OCI-LY3 (cell line): ENCODE data around the gene TMEM272.

ENCODE experiments used
- H2AFZ ChIP-seq: fragments of 200-600, 300-600 bp; shearing (Covaris generic); 2 replicates; pipeline ENCODE4 v1.6.0; 2014; ENCODE audit warnings: antibody characterized with exemption, low read depth, low read length
- H3K27ac ChIP-seq: fragments of 200-600, 300-600 bp; sonication (generic); 2 replicates; pipeline ENCODE4 v1.5.1; 2014; ENCODE audit warnings: mild to moderate bottlenecking, low read length, moderate library complexity, mixed read lengths
- H3K27me3 ChIP-seq: fragments of 200-600, 300-600 bp; sonication (generic); 2 replicates; pipeline ENCODE4 v1.6.1; 2014; ENCODE audit warnings: low read depth, low read length, mixed read lengths
- H3K36me3 ChIP-seq: fragments of 200-600, 300-600 bp; sonication (generic); replicated peaks from 2 replicates; pipeline ENCODE3; 2014; ENCODE audit warnings: low read depth, low read length, mixed read lengths
- H3K4me1 ChIP-seq: fragments of 300-600, 200-600 bp; sonication (generic); 2 replicates; pipeline ENCODE4 v1.6.1; 2014; ENCODE audit warnings: low read length, mixed read lengths
- H3K4me2 ChIP-seq: fragments of 200-600, 300-600 bp; sonication (generic); 2 replicates; pipeline ENCODE4 v1.6.1; 2014; ENCODE audit warnings: low read length, mixed read lengths
- H3K4me3 ChIP-seq: fragments of 300-600, 200-600 bp; sonication (generic); 2 replicates; pipeline ENCODE4 v1.5.1; 2014; ENCODE audit warnings: antibody characterized with exemption, mild to moderate bottlenecking, low read length, moderate library complexity
- H3K79me2 ChIP-seq: fragments of 300-600, 200-600 bp; shearing (Covaris generic); 2 replicates; pipeline ENCODE4 v1.6.1; 2014; ENCODE audit warnings: mild to moderate bottlenecking, low read length, mixed read lengths
- H3K9ac ChIP-seq: fragments of 300-600, 200-600 bp; shearing (Covaris generic); 2 replicates; pipeline ENCODE4 v1.6.0; 2014; ENCODE audit warnings: mild to moderate bottlenecking, low read length, moderate library complexity
- H3K9me3 ChIP-seq: fragments of 200-600, 300-600 bp; shearing (Covaris generic); 2 replicates; pipeline ENCODE4 v1.6.1; 2014; ENCODE audit warnings: low read length, mixed read lengths; ENCODE audit not compliant: insufficient read depth
- H4K20me1 ChIP-seq: fragments of 200-600, 300-600 bp; sonication (generic); 2 replicates; pipeline ENCODE4 v1.6.1; 2016; ENCODE audit warnings: low read length, mixed read lengths; ENCODE audit not compliant: insufficient read depth
- CTCF ChIP-seq: fragments of 200-600, 300-600 bp; sonication (generic); IDR thresholded peaks from 2 replicates; pipeline ENCODE4 v1.5.1; 2014; ENCODE audit warnings: antibody characterized with exemption, low read length, low read depth
- EZH2phosphoT487 ChIP-seq: fragments of 200-600 bp; shearing (Covaris generic); IDR thresholded peaks from 2 replicates; pipeline ENCODE4 v1.6.1; 2018; ENCODE audit warnings: antibody characterized with exemption, mixed run types, low read depth

Gene TMEM272

GRCh38 chr13:51856027-51856736 lies 11.2 kb upstream of the TMEM272 start:
- H4K20me1 ChIP-seq, result no peaks in the 10 kb centered on the region
- TF ChIP-seq CTCF (no peak), EZH2phosphoT487 (no peak)
- H3K36me3 ChIP-seq, result no peaks in the 10 kb centered on the region

GRCh38 chr13:51849145-51850101 lies 4.4 kb upstream of the TMEM272 start:
- Histone ChIP-seq H2AFZ (peak overlapping the region; percentile 65), H3K4me2 (peak overlapping the region; percentile 23; the same call in 1 of the 2 replicates), H3K27me3 (peaks cover 3% of the 10 kb centered on the region), H3K4me3 (no peak overlapping the region), H3K79me2 (no peaks in the 10 kb centered on the region), H3K36me3 (no peaks in the 10 kb centered on the region), H3K4me1 (peaks cover 5% of the 10 kb centered on the region), H4K20me1 (no peaks in the 10 kb centered on the region), H3K9me3 (no peaks in the 10 kb centered on the region), H3K27ac (no peak overlapping the region), H3K9ac (no peak overlapping the region)
- TF ChIP-seq EZH2phosphoT487 (no peak), CTCF (peak; percentile 90)

More at GRCh38 chr13:51856027-51856736, 11.2 kb upstream of the TMEM272 start:
- no peaks in the 10 kb centered on the region for H3K4me1 ChIP-seq
- H3K4me2 ChIP-seq, result no peak overlapping the region
- no peak overlapping the region for H3K9ac ChIP-seq
- H3K4me3 ChIP-seq, result no peak overlapping the region
- peaks cover 8% of the 10 kb centered on the region for H3K27me3 ChIP-seq
- H3K9me3 ChIP-seq, result no peaks in the 10 kb centered on the region
- H3K79me2 ChIP-seq, result no peaks in the 10 kb centered on the region
- H2AFZ ChIP-seq, result no peak overlapping the region
- no peak overlapping the region for H3K27ac ChIP-seq

DNA sequence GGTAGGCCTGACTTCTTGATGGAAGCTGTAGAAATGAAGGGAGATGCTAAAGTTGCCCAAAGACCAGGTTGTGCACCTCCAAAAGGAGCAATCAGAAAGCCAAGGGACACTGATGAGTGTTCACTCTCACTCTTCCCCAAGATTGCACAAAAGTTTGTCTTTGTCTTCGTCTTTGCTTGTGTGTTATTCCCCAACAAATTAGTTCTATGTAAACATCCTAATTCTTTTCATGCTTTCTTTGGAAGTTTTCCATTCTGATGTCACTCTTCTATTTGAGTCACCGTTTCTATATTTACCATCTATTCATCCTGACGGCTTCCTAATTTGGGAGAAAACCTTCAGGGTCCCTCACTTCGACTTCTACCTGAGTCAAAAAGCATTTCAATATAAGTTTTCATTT lies 3.7 kb upstream of the TMEM272 start:
- Histone ChIP-seq H3K36me3 (no peaks in the 10 kb centered on the region), H3K27me3 (peaks cover 11% of the 10 kb centered on the region), H2AFZ (no peak overlapping the region), H3K9ac (no peak overlapping the region), H3K4me1 (peaks cover 7% of the 10 kb centered on the region), H3K4me2 (no peak overlapping the region), H3K79me2 (no peaks in the 10 kb centered on the region), H4K20me1 (no peaks in the 10 kb centered on the region), H3K9me3 (no peaks in the 10 kb centered on the region), H3K4me3 (no peak overlapping the region), H3K27ac (no peak overlapping the region)
- TF ChIP-seq CTCF (no peak), EZH2phosphoT487 (no peak)

GRCh38 chr13:51846756-51847155 lies 1.8 kb upstream of the TMEM272 start:
- TF ChIP-seq EZH2phosphoT487 (no peak), CTCF (no peak)
- Histone ChIP-seq H3K27ac (no peak overlapping the region), H3K4me1 (peaks cover 7% of the 10 kb centered on the region), H4K20me1 (no peaks in the 10 kb centered on the region), H3K27me3 (peaks cover 22% of the 10 kb centered on the region), H3K4me2 (no peak overlapping the region), H3K9me3 (no peaks in the 10 kb centered on the region), H3K36me3 (no peaks in the 10 kb centered on the region), H3K9ac (no peak overlapping the region), H3K4me3 (no peak overlapping the region), H3K79me2 (no peaks in the 10 kb centered on the region), H2AFZ (no peak overlapping the region)
